Measurements from ENCODE around the gene NOSIP.

NOSIP gene

DNA sequence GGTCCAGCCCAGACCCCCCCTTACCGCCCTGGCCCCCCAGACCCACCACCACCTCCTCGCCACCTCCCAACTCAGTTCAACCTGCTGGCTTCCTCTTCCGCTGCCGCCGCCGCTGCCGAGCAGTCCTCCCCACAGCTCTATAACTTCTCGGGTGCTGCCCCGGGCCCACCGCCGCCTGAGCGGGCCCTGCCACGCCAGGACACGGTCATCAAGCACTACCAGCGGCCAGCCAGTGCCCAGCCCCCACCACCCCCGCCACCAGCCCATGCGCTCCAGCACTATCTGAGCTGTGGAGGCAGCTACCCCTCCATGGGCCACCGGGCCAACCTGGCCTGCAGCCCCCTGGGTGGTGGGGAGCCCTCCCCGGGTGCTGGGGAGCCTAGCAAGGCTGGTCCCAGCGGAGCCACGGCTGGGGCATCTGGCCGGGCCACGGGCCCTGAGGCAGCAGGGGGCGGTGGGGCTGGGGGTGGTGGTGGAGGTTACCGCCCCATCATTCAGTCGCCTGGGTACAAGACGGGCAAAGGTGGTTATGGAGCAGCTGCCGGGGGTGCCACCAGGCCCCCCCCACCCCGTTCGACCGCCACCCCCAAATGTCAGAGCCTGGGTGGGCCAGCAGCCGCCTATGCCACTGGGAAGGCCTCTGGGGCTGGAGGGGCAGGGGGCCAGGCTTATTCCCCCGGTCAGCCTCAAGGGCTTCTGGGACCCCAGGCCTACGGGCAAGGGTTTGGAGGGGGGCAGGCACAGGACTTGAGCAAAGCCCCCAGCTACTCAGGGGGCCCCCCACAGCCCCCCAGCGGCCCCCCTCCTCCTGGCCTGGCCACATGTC is 14.8 kb upstream of the NOSIP start:
- no peak for DNase-seq (ENCODE audit: low spot score)

DNA sequence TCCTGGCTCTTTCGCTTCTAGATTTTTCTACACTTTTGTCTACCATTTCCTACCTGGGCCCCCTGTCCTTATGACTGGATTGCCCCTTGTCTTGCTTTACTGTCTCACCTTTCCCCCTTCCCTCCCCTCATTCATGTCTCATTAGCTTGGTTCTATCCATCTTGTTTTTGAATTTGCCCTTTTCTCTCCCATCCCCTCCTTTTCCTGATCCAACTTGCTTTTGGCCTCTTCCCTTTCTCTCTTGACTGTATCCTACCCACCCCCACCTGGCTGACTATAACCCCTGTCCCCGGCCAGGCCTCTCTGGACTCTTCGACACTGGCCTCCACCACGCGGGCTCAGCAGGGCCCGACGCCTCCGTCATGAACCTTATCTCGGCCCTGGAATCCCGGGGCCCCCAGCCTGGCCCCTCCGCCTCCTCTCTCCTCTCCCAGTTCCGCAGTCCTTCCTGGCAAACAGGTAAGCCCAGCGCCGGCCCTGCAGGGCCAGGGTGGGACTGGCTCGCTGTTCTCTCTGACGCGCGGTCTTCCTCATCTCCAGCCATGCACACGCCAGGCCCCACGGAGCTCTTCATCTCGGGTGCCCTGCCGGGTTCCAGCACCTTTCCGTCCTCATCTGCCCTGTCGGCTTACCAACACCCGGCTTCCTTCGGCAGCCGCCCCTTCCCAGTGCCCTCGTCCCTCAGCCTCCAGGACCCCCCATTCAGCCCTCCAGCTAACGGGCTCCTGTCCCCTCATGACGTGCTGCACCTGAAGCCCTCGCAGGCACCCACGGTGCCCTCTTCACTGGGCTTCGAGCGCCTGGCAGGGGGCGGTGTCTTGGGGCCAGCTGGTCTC is 14.0 kb upstream of the NOSIP start:
- DNase-seq (ENCODE audit: low spot score): no peak

DNA sequence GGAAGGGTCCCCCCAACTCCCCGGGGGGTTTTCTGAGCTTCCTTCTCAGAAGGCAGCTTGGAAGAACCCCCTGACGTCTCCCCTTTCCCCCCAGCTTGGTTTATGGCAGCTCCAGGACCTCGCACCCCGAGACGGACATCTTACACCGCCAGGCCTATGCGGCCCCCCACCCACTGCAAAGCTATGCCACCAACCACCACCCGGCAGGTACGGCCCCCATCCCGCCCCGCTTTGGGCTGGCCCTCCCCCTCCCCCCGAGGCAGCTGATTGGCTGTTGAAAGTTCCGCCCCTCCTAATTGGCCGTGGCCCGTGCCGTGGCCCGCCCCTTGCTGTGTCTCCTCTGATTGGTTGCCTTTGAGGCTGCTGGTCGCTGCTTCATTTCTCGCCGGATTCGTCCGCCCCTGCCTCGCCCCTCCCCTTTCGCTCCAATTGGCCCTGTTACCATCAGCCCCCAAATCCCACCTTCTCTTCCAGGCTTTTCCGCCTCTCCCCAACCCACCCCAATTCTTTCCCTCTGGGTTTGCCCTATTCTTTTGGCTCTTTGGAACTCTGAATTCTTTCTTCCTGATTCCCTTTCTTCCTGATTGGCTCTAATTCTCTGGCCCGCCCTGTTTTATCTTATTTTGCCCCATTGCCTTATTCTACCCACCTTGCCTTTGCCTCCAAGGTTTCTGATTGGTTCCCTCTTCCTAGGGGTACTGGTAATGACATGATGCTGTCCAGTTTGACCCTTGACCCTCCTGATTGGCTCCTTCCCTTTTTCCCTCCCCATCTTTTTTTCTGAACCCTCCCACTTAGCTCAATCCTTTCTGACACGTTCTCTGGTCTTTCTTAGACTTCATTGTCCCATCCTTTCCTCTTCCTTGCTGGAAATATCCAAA is 13.1 kb upstream of the NOSIP start:
- DNase-seq (ENCODE audit: low spot score): peak; percentile 95

DNA sequence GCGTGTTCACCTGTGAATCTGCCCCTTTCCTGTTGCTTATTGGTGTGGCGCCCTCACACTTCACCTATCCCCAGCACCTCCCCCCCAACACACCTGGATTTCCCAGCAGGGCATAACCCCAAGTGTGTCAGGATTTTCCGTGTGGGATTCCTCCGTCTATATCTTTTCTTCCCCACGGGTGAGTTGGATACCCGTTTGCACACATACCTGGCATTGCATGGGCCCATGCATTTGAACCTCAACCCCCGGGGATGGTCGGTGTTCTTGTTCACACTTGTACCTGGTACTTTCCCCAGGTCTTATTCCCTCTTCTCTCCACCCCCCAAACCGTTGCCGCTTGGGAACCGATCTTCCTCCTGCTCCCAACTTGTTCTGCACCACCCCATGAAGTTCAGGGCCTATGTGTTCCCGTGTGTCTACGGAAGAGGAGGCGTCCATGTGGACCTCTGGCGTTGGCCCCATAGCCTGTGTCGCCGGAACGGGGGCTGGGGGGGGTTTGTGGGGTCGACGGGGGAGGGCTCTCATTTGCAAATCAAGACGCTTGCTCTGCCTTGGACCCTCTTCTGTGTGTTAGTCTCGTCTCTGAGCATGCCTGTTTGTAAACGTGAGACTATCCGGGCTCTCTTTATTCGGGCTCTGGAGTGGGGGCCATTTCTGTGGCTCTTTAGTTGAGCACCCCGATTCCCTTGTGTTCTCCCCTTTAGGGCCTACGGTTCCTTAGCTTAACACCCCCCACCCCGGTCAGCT is 12.3 kb upstream of the NOSIP start:
- DNase-seq (ENCODE audit: low spot score): peak; percentile 86

DNA sequence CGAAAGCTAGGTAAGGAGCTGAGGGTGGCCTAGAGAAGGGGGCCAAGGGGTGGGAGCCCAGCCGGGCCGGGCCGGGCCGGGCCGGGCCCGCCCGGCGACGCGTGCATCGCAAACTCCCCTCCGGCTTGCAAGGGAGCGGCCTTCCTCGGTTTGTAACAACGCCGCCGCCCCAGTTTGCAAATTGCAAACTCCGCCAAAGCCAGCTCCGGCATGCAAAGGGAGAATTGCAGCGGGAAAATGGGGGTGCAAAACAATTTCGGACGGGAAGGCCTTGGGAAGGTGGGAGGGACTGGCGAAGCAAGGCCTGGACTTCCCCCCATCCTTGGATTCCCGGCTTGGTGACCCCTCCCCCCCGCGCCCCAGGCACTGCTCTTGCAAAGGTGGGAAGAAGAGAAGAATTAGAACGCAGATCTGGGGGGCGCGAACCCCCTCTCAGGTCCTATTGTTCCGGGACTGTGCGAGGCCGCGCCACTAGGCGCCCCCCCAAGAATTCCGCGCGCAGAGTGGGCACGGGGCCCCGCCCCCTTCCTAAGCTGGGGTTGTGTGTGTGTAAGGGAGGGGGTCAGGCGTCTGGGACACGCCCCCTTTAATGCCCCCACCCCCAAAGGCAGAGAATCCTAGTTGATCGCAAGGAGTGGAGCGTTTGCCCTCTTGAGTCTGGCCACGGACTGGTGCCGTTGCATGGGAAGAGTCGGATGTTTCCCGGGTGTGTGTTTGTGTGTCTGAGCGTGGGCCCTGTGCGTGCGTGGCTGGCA is 11.6 kb upstream of the NOSIP start:
- DNase-seq (ENCODE audit: low spot score): peak; percentile 76

DNA sequence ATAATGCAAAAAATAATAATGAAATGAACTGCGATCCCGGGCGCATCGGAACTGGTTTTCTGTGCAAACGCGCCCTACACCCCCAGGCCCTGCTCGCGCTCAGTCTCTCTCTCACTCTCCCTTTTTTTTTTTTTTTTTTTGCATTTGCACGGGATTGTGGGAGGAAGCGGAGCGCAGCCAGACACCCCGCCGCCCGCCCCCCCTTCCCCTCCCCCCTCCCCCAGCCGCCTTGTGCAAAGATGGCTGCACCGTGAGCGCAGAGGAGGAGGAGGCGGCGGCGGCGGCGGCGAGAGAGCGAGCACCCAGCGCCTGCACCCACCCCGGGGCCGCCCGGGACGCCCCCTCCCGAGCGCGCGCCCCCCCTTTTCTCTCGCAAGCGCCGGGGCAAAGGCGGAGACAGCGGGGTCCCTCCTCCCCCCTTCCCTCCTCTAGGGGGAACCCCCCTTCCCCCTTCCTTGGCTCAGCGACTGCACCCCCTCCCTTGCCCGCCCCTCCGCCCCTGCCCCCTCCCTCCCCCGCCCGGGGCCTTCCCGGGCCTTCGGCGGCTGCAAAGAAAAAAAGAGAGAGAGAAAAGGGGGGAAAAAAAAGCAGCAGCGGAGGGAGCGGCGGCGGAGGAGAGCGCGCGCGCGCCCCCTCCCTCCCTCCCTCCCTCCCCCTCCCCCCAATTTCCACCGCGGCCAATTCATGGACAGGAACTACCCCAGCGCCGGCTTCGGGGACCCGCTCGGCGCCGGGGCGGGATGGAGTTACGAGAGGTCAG is 10.8 kb upstream of the NOSIP start, which contains the start of gene PRR12:
TSS of gene PRR12 (plus strand) at position 212 of the 760 bp plus-strand sequence. CDS start at position 685, 473 bp downstream.
- peak; percentile 77 for DNase-seq (ENCODE audit: low spot score)

DNA sequence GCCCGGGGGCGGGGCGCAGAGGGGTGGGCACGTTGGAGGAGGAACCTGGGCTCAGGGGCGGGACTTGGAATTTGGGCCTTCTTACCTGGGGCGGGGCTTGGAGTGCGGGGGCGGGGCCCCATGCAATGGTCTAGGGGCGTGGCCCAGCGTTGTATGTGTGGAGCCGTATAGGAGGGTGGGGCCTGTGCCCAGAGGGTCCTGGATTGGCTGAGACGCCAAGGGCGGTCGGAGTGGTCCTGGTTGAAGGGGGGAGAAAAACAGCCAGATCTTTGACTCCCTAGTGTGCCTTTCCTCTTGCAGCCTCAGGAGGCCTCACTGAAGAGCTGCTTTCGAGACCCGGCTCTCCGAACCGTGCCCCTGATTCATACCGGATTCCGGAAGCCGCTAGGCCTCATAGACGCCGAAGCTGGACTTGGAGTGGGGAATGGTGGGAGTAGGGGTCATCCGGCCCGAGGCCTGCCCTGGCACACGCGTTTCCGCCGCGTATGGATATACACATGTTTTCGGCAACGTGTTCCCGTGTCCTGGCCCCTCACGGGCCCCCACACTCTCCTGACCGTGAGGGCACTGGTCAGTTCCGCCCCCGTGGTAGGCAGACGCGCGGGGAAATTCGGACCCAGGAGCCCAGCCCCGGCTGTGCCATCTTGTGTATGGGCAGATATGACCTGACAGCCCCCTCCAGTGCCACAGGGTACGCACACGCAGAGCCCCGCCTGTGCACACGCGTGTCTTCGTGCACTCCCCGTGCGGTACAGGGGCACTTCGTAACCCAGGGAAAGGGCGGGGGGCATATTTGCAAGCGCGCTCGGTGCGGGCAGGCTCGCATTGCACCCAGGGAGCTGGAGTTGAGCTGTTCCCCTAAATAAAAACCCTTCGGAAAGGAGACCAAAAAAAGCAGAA is 10.0 kb upstream of the NOSIP start:
- peak; percentile 99 for DNase-seq (ENCODE audit: low spot score)

DNA sequence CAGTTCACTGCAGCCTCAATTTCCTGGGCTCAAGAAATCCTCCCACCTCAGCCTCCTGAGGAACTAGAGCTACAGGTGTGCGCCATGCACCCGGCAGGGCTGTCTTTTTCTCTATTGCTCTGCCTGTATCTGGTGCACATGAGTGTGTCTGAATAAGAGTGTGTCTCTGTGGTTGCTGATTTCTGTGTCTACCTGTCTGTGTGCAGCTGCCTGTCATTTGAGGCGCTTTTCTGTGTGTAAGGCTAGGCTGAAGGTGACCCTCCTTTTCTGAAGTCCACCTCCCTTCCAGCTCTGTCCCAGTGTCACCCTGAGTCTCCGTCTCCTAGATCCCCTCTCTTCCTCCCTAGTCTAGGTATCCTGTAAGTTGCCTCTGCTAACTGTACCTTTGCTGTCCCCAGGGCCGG is 9.1 kb upstream of the NOSIP start:
- DNase-seq (ENCODE audit: low spot score): no peak

DNA sequence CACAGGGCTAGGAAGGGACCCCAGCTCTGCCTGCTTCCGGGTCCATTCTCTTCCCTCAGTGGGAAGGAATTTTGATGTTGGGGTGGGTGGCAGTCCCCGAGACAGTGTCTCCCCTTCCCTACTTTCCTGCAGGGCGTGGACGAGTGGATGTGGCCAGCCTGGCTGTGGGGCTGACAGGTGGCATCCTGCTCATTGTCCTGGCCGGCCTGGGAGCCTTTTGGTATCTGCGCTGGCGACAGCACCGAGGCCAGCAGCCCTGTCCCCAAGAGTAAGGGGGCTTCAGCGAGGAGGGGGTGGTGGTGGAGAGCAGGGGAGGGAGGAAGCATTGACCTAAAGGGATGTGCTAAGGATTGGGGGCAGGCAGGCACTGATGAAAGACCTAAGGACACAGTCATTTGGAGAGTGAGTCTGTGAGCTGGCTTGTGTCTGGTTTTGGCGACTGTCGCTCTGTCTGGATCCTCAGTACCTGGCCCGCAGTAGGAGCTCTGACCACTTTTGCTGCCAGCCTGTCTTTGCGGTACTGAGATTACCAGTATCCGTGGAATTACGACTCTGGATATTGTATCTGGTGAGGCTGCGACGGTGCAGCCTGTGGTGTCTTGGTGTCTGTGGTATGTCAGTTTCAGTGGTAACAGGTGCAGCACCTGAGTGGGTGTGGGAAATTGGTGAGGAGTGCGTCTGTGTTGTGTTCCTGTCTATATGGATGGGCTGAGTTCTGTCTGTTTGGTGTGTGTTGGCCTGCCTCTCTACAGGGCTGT is 8.2 kb upstream of the NOSIP start:
- DNase-seq (ENCODE audit: low spot score): no peak

DNA sequence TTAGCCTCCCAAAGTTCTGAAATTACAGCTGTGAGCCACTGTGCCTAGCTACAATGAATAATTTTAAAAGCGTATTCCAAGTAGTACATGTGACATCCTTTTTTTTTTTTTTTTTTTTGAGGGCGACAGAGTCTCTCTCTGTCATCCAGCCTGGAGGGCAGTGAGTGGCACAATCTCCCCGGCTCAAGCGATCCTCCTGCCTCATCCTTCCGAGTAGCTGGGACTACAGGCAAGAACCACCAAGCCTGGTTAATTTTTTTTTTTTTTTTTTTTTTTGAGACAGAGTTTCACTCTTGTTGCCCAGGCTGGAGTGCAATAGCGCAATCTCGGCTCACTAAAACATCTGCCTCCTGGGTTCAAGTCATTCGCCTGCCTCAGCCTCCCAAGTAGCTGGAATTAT is 6.9 kb upstream of the NOSIP start:
- DNase-seq (ENCODE audit: low spot score): no peak

DNA sequence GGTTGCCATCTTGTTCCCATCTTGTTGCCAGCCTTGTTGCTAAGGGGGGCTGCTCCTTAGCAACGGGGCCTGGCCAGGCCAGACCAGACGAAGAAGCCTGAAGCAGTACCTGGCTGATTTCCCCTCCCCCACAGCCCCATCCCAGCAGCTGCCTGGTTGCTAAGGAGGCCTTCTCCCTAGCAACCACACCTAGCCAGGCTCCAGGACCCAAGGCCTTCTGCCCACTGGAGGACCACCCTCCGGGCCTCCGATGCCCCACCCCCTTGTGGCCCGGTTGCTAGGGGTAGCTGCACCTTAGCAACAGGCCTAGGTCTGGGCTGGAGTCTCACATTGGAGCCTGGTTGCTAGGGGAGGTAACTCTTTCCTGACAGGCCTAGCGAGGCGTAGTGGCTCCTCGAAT is 4.7 kb upstream of the NOSIP start:
- DNase-seq (ENCODE audit: low spot score): no peak

DNA sequence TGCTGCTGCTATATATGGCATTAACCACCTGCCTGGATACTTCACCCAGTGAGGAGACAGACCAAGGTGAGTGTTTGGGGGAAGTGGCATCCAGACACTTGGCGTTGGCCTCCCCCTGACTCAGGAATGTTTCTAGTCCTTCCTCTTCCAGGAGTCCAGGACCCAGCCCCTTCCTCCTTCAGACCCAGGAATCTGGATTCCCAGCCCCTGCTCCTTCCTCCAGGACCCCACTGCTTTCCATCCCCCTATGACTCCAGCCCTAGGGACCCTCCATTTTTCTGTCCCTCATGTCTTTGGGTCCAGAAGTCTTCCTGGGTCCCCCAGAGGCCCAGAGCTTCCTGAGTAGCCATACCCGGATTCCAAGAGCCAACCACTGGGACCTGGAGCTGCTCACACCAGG is 2.9 kb upstream of the NOSIP start:
- DNase-seq (ENCODE audit: low spot score): no peak

DNA sequence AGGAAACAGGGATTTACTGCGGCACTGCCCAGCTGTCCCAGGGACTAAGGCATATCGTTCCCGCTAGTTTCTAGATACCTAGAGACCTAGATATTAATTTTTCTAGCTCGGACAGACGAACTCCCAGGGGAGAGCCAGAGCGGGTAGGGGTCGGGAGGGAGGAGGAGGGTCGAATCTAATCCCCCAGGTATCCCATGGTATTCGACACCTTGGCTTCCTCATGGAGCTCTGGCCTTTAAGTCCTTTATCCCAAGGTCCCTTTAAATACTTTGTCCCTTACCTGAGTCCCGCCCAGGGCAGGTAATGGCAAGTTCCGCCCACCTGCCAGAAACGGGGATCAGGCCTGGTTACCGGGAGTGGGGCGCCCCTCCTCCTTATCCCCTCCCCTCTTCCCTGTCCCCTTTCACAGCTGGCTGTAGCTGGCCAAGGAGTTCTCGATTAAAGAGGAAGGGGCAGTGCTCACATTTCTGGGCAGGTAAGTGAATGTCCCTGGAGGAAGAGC is 702 bp upstream of the NOSIP start, which contains the start of gene PRRG2:
TSS of gene PRRG2 (plus strand) at position 310 of the 502 bp plus-strand sequence. CDS start 1,904 bp downstream, outside the sequence.
- no peak for DNase-seq (ENCODE audit: low spot score)

DNA sequence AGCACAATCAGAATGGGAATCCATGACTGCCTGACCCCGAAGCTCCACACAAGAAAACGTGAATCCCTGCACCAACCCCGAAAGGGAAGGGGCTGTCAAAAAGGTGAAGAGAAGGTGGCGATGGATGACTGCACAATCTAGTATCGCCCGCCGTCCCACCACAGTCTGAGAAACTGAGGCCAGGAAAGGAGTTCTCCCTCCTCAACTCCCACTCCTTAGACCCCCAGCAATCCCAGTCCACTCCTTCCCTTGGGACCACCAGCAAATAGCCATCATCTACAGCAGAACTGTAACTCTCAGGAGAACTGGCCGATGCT is 451 bp downstream of the NOSIP start:
- DNase-seq (ENCODE audit: low spot score): no peak

DNA sequence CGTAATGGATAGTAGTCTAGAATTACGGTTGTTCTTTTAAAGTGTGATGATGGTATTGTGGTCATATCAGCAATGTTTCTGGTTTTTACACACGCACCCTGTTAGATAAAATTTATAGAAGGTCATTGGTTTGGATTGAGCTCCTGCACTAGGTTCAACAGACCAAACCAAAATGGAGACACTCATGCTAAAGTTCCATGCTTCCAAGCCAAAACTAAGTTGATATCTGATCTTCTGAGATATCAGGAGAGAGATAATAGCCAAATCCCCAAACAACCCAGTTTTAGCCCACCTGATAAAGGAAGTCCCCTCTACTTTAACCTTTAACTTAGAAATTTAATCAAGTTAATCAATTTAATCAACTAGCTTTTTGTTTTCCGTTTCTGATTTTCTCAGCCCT is 1.2 kb downstream of the NOSIP start:
- DNase-seq (ENCODE audit: low spot score): no peak

DNA sequence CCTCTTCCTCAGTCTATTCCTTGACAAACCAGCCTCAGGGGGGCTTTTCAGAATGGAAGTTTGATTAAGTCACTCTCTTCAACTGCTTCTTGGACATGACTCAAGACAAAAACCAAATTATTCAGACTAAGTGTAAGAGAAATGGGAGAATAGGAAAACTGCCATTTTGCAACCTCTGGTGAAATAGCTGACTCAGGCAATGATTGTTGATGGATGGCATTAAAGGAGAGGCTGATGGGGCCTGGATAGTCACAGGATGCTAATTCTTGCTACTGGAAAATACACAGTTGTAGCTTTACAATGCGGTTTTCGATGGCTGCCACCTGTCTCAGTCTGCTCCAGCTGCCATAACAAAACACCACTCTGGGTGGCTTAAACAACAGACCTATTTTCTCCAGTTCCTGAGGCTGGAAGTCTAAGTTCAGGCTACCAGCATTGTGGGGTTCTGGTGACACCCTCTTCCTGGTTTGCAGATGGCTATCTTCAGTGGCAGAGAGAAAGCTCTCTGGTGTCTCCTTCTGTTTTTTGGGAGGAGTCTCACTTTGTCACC is 6.1 kb downstream of the NOSIP start:
- DNase-seq (ENCODE audit: low spot score): no peak

DNA sequence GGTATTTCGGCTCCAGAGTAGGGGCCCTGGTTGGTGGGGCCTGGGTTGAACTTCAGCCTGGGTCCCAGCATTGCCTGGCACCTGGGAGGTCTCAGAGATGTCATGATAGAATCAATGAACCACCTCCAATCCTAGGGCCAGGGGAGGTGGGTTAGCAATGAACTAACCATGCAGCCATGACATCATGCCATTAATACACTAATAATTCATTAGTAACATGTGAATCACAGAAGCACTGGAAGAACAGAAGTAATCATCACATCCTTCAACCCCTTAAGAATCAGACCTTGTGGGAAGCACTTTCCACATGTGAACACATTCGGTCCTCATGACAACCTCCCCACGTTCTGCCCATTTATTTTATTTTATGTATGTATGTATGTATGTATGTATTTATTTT is 6.9 kb downstream of the NOSIP start:
- no peak for DNase-seq (ENCODE audit: low spot score)

DNA sequence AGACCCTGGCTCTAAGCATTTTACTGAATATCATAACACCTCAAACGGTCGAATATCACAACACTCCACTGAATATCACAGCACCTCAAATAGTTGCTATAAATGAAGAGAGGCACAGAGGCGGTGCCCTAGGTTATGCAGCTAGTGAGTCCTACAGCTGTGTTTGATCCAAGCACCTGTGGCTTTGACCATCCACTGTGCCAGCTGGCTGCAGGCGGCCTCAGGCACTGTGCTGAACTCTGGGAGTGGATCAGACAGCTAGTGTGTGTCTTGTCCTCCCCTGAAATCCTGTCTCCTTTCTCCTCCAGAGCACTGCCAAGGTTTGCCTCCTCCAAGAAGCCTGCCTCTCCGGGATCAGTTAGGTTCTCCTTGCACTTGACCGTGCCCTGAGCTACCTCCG is 7.3 kb downstream of the NOSIP start:
- no peak for DNase-seq (ENCODE audit: low spot score)

All from NAMALWA (cell line).